Posterior cingulate gyrus (tissue), 11 donors: Measurements from ENCODE around the gene IGIP.
"Not testable (repeated sequence)": the region's sequence is repeated elsewhere in the genome, so short reads cannot be mapped to it uniquely, and the experiment has no call there.

Experiments
- DNase-seq, 10 donors: peaks; one replicate each; pipeline versions ENCODE4 v3.0.0 to v3.0.0-alpha.2; 2020 to 2021; ENCODE audit warnings: mixed read lengths in 3 of 10
- intact Hi-C: fragments of 100-400 bp; cut with DNase I; formaldehyde crosslinking; loops from one replicate; pipeline ENCODE4 v1.15.1; 2023

Gene IGIP

GRCh38 chr5:140136624-140137023 is 10.9 kb downstream of the IGIP start:
- intact Hi-C loops: no loop called here
- DNase-seq: no peak

- intact Hi-C loops: no loop called here
- DNase-seq: no peak
These were observed 14.7 kb downstream of the IGIP start for GRCh38 chr5:140140435-140140834.

DNA sequence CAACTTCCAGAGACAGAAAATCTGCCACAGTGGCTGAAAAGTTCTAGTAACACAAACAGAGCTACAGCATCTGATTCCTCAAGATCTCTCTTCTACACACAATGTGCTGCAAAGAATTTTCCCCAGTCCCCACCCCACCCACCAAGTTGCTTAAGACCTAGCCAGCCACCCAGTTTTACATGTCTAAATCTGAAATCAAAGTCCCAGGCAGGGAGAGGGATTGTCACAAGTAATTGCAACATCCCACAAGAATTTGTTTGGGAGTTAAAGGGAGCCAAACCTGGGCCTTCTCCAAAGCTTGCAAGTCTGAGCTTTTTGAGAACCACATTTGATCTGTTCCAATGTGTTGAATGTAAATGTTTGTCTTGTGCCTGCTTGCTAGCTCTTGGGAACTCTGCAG is 15.5 kb downstream of the IGIP start:
- DNase-seq: no peak
- intact Hi-C loops: no loop called here

DNA sequence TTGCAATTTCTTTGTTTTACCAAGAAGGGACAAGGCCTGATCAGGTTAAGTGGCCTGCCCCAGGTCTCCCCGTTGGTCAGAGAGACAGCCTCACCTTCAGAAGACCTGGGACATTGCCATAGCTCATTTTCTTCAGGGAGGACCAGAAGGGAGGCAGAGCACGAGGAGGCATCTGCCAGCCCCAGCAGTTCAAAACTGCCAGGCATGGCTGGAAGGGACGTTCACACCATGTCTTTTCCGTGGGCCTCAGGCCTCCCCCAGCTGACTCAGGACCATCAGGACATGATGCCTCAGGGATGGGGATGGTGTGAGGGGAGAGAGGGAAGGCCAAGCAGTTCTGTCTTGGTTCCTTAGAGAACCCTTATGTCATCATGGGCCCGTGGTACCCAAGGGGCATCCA is 16.5 kb downstream of the IGIP start:
- intact Hi-C loops: no loop called here
- no peak for DNase-seq

DNA sequence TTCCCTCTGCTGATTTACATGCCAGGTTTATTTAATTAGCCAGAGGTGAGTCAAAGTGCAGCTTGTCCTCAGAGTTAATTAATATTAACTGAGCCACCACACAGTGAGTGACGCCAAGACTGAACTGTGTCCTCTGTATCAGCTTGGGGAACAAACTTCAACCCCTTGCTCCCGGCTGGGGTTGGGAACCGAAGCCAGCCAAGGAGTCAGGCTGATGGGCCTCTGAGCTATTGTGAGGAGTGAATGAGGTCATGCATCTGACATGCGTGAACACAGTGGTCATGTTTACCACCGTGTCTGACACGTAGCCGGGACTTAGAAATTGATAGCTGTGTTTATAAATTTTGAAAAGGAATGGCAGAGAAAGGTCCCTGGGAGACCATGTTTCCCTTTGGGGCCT is 17.1 kb downstream of the IGIP start:
- DNase-seq: no peak
- intact Hi-C loops: no loop called here

DNA sequence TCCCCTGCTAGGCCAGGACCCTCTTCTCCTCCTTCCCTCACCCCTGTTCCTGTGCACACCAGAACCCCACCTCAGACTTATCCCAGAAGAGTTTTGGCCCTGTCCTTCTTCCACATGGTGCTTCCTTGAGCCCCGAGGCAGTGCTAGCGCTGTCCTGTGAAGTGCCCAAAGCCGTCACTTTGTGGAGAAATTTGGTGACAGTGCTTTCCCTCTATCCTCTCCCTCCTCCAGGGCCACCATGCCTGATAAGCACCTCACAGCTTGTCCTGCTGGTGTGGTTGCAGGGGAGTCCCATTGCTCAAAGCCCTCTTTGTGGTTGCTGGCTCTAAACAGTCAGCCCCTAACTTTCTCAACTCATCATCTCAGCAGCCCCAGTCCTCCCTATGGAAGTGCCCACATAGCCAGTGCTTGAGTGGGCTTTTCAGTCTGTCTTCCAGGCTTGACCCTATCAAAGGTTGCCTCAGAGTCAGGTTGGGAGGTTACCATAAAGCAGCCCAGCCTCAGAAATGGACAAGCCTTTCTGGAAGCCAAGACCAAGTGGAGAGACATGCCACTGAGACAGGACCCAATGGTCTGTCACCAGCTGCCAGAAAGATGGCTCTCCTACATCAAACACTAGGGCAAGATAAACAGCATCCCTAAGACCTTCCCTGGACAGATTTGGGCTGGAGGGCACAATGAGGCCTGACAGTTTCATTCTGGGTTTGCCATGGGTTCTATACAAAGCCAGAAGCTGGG is 18.0 kb downstream of the IGIP start:
- peak in 1 of 10 donors; percentile 55 for DNase-seq
- intact Hi-C loops: no loop called here

GRCh38 chr5:140145256-140145655 is 19.5 kb downstream of the IGIP start:
- DNase-seq: no peak
- intact Hi-C loops: loop anchor here (5.0 kb wide), 1 partner anchor 33 kb away; the partner anchor contains the start of gene PURA

DNA sequence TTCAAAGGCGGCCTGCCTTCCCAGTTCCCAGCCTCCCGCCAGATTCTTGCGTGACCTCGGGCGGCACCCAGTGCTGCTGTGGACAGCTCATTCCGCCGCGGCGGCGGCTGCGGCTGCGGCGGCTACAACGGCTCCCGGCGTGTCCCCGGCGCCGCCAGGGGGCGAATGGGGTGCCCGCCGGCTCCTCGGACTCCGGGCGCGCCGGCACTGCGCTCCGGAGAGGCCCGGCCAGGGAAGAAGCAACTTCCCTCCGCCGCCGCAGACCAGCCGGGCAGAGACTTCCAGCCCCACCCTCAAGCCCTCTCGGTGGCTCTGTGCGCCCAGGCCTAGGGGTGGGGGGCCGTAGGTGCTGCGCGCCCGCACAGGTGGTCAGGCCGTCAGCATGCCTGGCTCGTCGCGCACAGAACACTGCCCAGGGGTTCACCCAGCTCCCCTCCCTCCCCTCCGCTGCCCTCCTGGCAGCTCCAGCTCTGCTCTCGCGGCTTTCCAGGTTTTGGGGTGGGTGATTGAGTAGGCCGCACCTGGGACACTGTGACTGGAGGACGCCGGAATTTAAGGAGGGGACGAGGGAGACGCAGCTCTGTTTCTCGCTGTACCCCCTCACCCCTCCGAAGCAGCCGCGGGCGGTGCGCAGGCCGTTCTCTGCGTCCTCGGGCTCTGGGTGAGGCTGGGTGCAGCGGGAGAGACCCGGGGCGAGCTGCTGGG is 20.2 kb downstream of the IGIP start:
- DNase-seq: peak; percentile 32 to 94 (median 55)
- intact Hi-C loops: loop anchor here (5.0 kb wide), 1 partner anchor 34 kb away; the partner anchor contains the start of gene PURA

- DNase-seq: no peak
- intact Hi-C loops: loop anchor here (5.0 kb wide), 1 partner anchor 34 kb away; the partner anchor contains the start of gene PURA
These were observed 20.7 kb downstream of the IGIP start for GRCh38 chr5:140146523-140146842.

GRCh38 chr5:140147460-140147859 is 21.7 kb downstream of the IGIP start:
- intact Hi-C loops: loop anchor here (5.0 kb wide), 1 partner anchor 35 kb away; the partner anchor contains the start of gene PURA
- no peak for DNase-seq

DNA sequence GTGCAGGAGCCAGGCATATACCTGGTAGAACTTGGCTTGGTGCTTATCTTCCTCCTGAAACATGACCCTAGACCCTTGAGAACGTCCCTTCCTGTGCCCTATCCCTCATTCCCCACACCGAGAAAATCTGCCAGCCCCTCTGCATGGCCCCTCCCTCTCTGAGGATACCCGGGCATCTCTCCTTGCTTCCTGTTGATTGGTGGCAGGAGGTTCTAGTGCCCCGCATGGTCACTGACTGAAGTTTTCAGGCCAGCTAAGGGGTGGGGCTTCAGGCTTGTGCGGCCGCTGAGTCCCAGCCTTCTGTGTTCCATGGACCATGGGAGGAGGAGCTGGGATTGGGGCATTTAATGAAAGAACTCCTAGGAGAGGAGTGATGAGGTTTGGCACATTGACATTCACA is 22.8 kb downstream of the IGIP start:
- intact Hi-C loops: loop anchor here (5.0 kb wide), 1 partner anchor 36 kb away; the partner anchor contains the start of gene PURA
- DNase-seq: peak in 1 of 10 donors; percentile 48

DNA sequence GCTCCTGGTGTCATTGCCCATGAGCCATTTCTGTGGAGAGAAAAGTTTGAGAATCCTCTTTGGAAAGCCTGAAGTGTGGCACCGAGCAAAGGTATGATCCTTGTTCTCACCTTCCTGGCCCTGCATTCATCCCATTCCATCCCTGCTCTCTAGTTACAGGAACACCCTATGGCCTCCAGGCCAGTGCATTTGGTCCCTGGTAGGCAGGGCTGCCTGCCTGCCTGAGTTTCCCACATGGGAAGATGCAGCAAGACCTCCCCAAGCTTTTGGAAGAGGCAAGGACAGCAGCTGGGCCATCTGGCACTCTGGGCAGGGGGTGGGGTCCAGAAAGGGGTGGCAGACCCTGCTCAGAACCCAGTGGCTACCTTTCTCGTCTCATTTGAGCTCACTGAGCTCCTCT is 24.5 kb downstream of the IGIP start:
- no peak for DNase-seq
- intact Hi-C loops: no loop called here

DNA sequence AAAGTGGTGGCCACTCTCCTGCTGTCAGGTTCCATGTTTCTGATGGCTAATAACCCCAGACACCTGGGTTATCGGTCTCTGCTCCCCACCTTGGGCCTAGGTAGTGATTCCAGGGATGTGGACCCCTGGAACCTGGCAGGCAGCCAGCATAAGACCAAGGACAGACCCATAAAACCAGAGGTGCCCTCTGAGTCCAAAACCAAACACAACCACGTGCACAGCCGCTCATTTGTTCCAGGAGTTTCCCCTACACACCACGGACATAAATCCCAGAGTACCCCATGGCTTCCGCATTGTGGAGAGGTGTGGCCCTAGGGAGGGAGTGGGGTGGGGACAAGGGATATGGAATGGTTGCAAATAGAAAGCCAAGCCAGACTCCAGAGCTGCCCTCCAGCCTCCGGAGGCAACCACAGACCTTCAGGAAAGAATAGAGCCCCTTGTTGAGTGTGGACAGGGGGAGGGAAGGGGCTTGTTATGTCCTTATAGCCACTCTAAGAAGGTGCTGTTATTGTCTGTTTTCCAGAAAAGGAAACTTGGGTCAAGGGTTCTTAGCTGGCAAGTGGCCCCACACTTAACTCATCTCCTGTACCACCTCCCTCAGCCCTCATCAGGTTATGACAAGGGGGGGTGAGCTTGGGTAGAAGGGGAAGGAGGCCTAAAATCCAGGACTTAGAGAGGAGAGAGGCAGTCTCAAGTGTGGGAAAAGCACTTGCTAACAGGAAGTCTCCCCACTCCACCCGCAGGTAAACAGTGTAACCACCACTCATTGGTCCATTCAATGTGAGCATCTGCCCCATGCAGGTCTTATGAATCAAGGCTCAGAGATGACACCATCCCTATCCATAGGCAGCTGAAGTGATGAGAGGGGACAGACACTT is 25.6 kb downstream of the IGIP start:
- DNase-seq: no peak
- intact Hi-C loops: no loop called here

DNA sequence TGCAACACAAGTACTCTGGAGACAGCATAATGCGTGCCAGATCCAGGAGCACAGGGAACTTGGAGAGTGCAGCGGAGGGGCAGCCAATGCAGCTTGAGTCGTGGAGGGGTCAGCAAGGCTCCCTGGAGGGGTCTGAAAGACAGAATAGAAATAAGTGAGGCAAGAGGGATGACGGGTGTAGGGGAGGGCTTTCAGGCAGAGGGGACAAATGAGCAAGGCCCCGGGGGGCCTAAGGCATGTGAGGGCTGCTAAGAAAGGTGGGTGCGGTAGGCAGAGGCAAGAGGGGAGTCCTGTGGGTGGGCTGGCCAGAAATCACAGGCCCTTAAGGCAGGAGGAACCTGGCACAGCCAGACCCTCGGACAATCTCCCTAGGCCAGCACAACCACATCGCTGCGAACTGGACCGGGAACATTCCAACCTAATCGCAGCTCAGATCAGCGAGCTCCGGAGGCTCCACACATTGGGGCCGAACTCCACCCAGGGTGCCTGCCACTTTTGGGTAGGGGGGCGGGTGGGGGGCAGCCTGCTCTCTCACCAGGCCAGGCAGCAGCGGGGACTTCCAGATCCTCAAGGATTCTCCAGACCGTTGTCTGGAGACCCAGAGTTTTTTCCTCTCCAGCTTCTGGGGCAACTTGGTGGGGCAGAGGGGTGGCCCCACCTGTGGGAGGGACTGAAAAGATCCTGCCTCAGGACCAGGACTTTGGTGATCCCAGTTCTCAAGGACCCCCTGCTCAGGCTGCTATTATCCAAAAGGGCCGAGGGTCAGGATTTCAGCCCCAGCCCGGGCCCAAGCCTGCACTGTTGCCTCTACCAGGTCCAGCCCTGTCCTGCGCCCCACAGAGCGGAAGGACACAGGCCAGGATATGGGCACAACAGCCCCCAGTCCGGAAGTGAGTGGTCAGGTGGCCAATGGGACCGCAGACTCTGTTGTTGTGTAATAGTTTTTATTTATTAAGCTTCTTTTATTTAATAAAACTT is 26.6 kb downstream of the IGIP start:
- peak in 1 of 10 donors; percentile 56 for DNase-seq
- intact Hi-C loops: no loop called here

DNA sequence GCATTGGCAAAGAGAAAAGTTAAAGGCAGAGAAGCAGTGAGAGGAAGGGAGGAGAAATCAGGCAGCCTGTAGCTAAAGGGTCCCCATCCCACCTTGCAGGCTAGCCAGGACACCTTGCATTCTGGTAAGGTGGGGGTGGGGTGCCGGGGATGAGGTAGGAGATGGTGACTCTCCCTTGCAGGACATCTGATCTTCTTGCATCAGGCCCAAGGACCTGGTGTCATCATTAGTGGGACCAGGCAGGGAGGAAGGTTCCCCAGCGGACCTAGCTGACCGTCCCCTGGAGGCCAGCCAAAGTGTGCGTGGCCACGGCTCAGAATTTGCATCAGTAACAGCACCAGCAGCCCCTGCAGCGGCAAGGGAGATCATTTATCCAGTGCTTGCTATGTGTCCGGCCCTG is 27.5 kb downstream of the IGIP start:
- DNase-seq: peak in 1 of 10 donors; percentile 57
- intact Hi-C loops: no loop called here

DNA sequence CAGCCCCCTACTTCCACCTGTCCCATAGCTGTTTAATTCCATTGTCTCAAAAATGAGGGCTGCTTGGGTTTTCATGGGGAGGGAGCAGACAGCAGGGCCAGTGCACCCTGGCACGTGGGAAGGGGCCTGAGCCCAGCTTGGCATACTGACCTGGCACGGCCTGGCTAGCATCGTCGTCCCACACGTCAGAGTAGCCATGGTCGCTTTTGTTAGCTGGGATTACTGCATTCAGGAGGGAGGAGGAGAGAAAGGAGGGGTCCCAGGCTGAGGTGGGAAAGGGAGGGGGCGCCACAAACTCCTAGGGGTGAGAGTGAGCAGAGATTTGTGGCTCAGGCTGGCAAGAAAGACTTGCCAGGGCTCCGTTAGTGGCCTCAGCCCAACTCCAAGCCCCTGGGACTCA is 28.2 kb downstream of the IGIP start:
- intact Hi-C loops: no loop called here
- DNase-seq: no peak

GRCh38 chr5:140154710-140155381 is 29.1 kb downstream of the IGIP start:
- intact Hi-C loops: loop anchor here (5.0 kb wide), 1 partner anchor 293 kb away; no protein-coding TSS in a partner anchor

DNA sequence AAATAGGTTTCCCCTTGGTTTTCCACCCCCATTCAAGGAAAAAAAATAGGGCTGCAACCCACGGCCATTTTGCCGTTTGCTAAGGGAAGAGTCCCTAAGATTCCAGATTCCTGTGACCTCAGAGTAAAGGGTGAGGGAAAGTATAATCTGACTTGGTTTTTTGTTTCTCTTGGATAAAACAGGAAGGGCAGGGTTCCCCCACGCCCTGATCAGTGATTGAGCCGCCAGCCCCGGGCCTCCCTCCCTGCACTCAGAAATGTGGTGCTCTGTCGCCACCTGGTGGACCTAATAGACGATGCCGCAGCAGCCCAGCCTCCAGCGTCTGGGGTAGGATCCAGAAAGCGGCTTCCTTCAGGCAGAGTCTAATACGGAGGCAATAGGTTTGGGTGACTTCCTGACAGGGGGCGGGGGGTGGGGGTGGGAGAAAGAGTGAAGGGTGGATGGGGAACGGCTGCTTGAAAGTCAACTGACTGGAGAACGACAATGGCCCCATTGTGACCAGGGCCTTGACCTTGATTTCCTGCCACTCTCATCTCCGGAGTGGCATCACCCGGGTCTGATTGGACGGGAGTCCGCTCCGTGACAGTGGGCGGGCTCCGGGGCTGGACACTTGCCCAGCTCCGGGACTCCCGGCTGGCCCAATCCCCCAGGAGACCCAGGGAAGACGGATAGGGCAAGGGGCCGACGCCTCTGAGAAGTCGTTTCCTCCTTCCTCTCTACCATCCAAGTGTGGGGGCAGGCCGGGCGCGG is 31.5 kb downstream of the IGIP start:
- peak; percentile 86 to 98 (median 90) for DNase-seq
- intact Hi-C loops: loop anchor here (1.0 to 5.0 kb wide), 3 partner anchors 84 to 369 kb away; no protein-coding TSS in a partner anchor

More at GRCh38 chr5:140154710-140155381, 29.1 kb downstream of the IGIP start:
- not testable (repeated sequence) for DNase-seq
